Measurements from ENCODE around the gene SLC23A2. TPM values are rescaled to one million over a fixed set of nuclear protein-coding genes. Genes with fewer than 3 reads are reported as not detected.

SLC23A2 gene
- total RNA-seq, 1 donor from 2014 or later = 27.1 TPM

GRCh38 chr20:4846821-4847220 lies 154.5 kb downstream of the SLC23A2 start:
- no peak for DNase-seq (ENCODE audit: low read depth, low spot score)
- Mint-ChIP-seq H3K27me3 (ENCODE audit: low read depth) (no peaks in the 10 kb centered on the region), H3K4me1 (no peaks in the 10 kb centered on the region), H3K27ac (ENCODE audit: unreplicated experiment) (no peak overlapping the region), H3K4me3 (no peak overlapping the region), H3K9me3 (no peaks in the 10 kb centered on the region), H3K36me3 (ENCODE audit: low read depth) (no peaks in the 10 kb centered on the region)
- no peak for TF ChIP-seq CTCF (conservative IDR thresholded peaks at IDR 0.05)

DNA sequence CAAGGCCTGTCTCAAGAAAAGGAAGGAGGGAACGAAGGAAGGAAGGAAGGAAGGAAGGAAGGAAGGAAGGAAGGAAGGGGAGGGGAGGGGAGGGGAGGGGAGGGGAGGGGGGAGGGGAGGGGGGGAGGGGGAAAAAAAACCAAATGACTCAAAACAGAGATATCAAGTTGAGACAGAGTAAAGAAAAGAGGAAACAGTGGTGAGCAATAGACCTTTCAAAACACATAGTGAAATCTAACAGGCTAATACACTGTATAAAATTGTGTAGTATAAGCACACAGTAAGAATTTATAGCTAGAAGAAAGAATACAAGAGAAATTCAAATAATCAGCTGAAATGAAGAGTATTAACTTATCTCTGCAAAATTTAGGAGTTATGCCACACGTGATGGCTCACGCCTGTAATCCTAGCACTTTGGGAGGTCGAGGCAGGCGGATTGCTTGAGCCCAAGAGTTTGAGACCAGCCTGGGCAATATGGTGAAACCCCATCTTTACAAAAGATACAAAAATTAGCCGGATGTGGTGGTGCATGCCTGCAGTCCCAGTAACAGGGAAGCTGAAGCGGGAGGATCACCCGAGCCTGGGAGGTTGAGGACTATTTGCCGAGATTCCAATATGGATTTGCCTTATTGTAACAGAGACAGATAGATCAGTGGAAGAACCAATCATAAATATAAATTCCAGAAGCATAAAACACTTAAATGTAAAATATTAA lies 156.4 kb downstream of the SLC23A2 start:
- Mint-ChIP-seq H3K27ac (ENCODE audit: unreplicated experiment) (no peak overlapping the region), H3K9me3 (no peaks in the 10 kb centered on the region), H3K27me3 (ENCODE audit: low read depth) (no peaks in the 10 kb centered on the region), H3K4me3 (no peak overlapping the region), H3K36me3 (ENCODE audit: low read depth) (no peaks in the 10 kb centered on the region), H3K4me1 (no peaks in the 10 kb centered on the region)
- no peak for TF ChIP-seq CTCF (conservative IDR thresholded peaks at IDR 0.05)
- DNase-seq (ENCODE audit: low read depth, low spot score) = no peak

- Mint-ChIP-seq H3K27me3 (ENCODE audit: low read depth) (no peaks in the 10 kb centered on the region), H3K36me3 (ENCODE audit: low read depth) (no peaks in the 10 kb centered on the region), H3K27ac (ENCODE audit: unreplicated experiment) (no peak overlapping the region), H3K9me3 (no peaks in the 10 kb centered on the region), H3K4me3 (no peak overlapping the region), H3K4me1 (no peaks in the 10 kb centered on the region)
- DNase-seq (ENCODE audit: low read depth, low spot score) = no peak
- TF ChIP-seq CTCF (conservative IDR thresholded peaks at IDR 0.05) = no peak
Measured at GRCh38 chr20:4844325-4844724, 157.0 kb downstream of the SLC23A2 start.

- TF ChIP-seq CTCF (conservative IDR thresholded peaks at IDR 0.05) = no peak
- Mint-ChIP-seq H3K27me3 (ENCODE audit: low read depth) (peaks cover 4% of the 10 kb centered on the region), H3K9me3 (no peaks in the 10 kb centered on the region), H3K36me3 (ENCODE audit: low read depth) (no peaks in the 10 kb centered on the region), H3K27ac (ENCODE audit: unreplicated experiment) (no peak overlapping the region), H3K4me1 (no peaks in the 10 kb centered on the region), H3K4me3 (no peak overlapping the region)
- DNase-seq (ENCODE audit: low read depth, low spot score) = no peak
Measured at GRCh38 chr20:4840801-4841200, 160.5 kb downstream of the SLC23A2 start.

GRCh38 chr20:4838526-4838925 lies 162.8 kb downstream of the SLC23A2 start:
- no peak for TF ChIP-seq CTCF (conservative IDR thresholded peaks at IDR 0.05)
- DNase-seq (ENCODE audit: low read depth, low spot score) = no peak
- Mint-ChIP-seq H3K27ac (ENCODE audit: unreplicated experiment) (no peak overlapping the region), H3K27me3 (ENCODE audit: low read depth) (peaks cover 4% of the 10 kb centered on the region), H3K9me3 (no peaks in the 10 kb centered on the region), H3K4me1 (no peaks in the 10 kb centered on the region), H3K36me3 (ENCODE audit: low read depth) (no peaks in the 10 kb centered on the region), H3K4me3 (no peak overlapping the region)

All from neural crest cell (in vitro differentiated cells).